Loucy (cell line): ENCODE results near the gene CYP2U1.
A peak's percentile ranks its signal among the peaks of the same experiment; 100 is the strongest.

ENCODE experiments used
- H2AFZ ChIP-seq: fragments of 200-600 bp; sonication (generic); 2 replicates; pipeline ENCODE4 v1.6.0; 2016; ENCODE audit warnings: antibody characterized with exemption, mild to moderate bottlenecking, low read length, moderate library complexity
- H3F3A ChIP-seq: fragments of 200-600 bp; 2 replicates; pipeline ENCODE4 v1.6.0; 2016; ENCODE audit warnings: antibody characterized with exemption, low read depth, mild to moderate bottlenecking
- H3K27me3 ChIP-seq: fragments of 200-600 bp; sonication (generic); 2 replicates; pipeline ENCODE4 v1.6.1; 2014; ENCODE audit warnings: low read length, mild to moderate bottlenecking; ENCODE audit not compliant: insufficient read depth, poor library complexity, severe bottlenecking
- H3K36me3 ChIP-seq: fragments of 200-600 bp; sonication (generic); 2 replicates; pipeline ENCODE4 v1.6.1; 2016; ENCODE audit warnings: low read length; ENCODE audit not compliant: insufficient read depth
- H3K4me1 ChIP-seq: fragments of 200-600 bp; sonication (generic); 2 replicates; pipeline ENCODE4 v1.5.1; 2014; ENCODE audit warnings: low read length, mild to moderate bottlenecking; ENCODE audit not compliant: insufficient read depth, poor library complexity, severe bottlenecking
- H3K4me2 ChIP-seq: fragments of 200-600 bp; sonication (generic); 2 replicates; pipeline ENCODE4 v1.6.0; 2014; ENCODE audit warnings: antibody characterized with exemption, low read length, low read depth, mild to moderate bottlenecking; ENCODE audit not compliant: poor library complexity, severe bottlenecking
- H3K4me3 ChIP-seq: fragments of 200-600 bp; sonication (generic); 2 replicates; pipeline ENCODE4 v1.5.1; 2014; ENCODE audit warnings: low read length, mild to moderate bottlenecking, mixed read lengths; ENCODE audit not compliant: poor library complexity, severe bottlenecking
- H3K79me2 ChIP-seq: fragments of 200-600 bp; sonication (generic); 2 replicates; pipeline ENCODE4 v1.6.1; 2014; ENCODE audit warnings: low read length; ENCODE audit not compliant: insufficient read depth
- H3K9ac ChIP-seq: fragments of 200-600 bp; sonication (generic); 2 replicates; pipeline ENCODE4 v1.6.0; 2014; ENCODE audit warnings: mild to moderate bottlenecking, low read depth, low read length, moderate library complexity; ENCODE audit not compliant: poor library complexity, severe bottlenecking
- H3K9me2 ChIP-seq: fragments of 200-600 bp; sonication (generic); replicated peaks from 2 replicates; pipeline ENCODE4 v1.6.1; 2016; ENCODE audit warnings: low read depth, low read length, mixed read lengths
- H3K9me3 ChIP-seq: fragments of 200-600 bp; sonication (generic); 2 replicates; pipeline ENCODE4 v1.6.1; 2014; ENCODE audit warnings: mild to moderate bottlenecking, antibody characterized with exemption, low read length, low read depth; ENCODE audit not compliant: insufficient read depth
- H4K20me1 ChIP-seq: fragments of 200-600 bp; sonication (generic); 2 replicates; pipeline ENCODE4 v1.6.0; 2014; ENCODE audit warnings: antibody characterized with exemption, low read length, mild to moderate bottlenecking; ENCODE audit not compliant: insufficient read depth, poor library complexity, severe bottlenecking
- CTCF ChIP-seq: fragments of 200-600 bp; sonication (generic); conservative IDR thresholded peaks from 2 replicates; pipeline ENCODE4 v1.5.1; 2014; ENCODE audit warnings: mild to moderate bottlenecking, antibody characterized with exemption, low read length
- EZH2phosphoT487 ChIP-seq: fragments of 200-600 bp; IDR thresholded peaks from 2 replicates; pipeline ENCODE4 v1.6.1; 2018; ENCODE audit warnings: antibody characterized with exemption, mild to moderate bottlenecking, moderate library complexity, borderline replicate concordance

The CYP2U1 gene

DNA sequence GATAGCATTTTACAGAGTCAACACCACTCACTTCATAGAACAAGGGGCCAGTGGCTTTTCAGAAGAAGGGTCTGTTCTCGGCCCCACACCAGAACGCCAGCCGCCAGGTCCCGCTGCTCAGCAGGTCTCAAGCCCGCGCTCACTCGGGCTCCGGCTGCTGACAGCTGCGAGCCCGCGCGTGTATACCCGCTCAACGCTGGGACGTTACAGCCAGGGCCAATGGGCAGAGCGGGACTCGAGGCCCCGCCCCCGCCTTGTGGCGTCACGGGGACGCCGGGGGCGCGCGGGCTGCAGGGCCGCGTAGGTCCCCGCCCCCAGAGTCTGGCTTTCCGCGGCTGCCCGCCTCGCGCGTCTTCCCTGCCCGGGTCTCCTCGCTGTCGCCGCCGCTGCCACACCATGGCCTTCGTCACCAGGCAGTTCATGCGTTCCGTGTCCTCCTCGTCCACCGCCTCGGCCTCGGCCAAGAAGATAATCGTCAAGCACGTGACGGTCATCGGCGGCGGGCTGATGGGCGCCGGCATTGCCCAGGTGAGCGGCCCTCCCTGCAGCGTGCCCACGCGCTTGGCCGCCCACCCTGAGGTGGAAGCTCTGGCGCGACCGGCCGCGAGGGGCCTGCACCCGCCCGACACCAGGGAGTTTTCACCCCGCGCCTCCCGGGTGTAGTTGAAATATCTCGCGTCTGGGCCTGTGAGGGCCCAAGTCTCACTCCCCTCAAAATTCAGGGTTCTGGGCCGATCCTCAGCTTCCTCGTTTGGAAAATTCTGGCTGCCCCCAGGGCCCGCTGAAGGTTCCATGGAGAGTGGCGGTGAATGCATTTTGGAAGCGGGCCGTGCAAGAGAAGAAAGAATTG, 58.4 kb downstream of the CYP2U1 start, which contains the start of gene HADH:
TSS of gene HADH (plus strand) at position 353 of the 850 bp plus-strand sequence. CDS start at position 397, 44 bp downstream.
- Histone ChIP-seq H3K79me2 (peaks cover 56% of the 10 kb centered on the region), H3K36me3 (no peaks in the 10 kb centered on the region), H3K9ac (peak within 1 kb of the TSS; percentile 95), H3K9me3 (no peaks in the 10 kb centered on the region), H3K4me2 (peak within 1 kb of the TSS; percentile 98), H2AFZ (peak within 1 kb of the TSS; percentile 93), H3K9me2 (no peaks in the 10 kb centered on the region), H3F3A (no peaks in the 10 kb centered on the region), H3K4me3 (peak within 1 kb of the TSS; percentile 98), H4K20me1 (peaks cover 38% of the 10 kb centered on the region), H3K27me3 (no peaks in the 10 kb centered on the region), H3K4me1 (peaks cover 44% of the 10 kb centered on the region)
- no peak for TF ChIP-seq CTCF
- TF ChIP-seq EZH2phosphoT487 = no peak

- peak overlapping the region; percentile 98 for H3K4me2 ChIP-seq
- H3K9ac ChIP-seq = peak overlapping the region; percentile 95
- H3K9me3 ChIP-seq = no peaks in the 10 kb centered on the region
- TF ChIP-seq CTCF (no peak), EZH2phosphoT487 (no peak)
- H3K9me2 ChIP-seq = no peaks in the 10 kb centered on the region
- peak overlapping the region; percentile 98 for H3K4me3 ChIP-seq
- H3K79me2 ChIP-seq = peaks cover 78% of the 10 kb centered on the region
- H3F3A ChIP-seq = no peaks in the 10 kb centered on the region
- no peaks in the 10 kb centered on the region for H3K36me3 ChIP-seq
- peaks cover 57% of the 10 kb centered on the region for H3K4me1 ChIP-seq
- H4K20me1 ChIP-seq = peaks cover 45% of the 10 kb centered on the region
- no peak overlapping the region for H2AFZ ChIP-seq
- H3K27me3 ChIP-seq = no peaks in the 10 kb centered on the region
Observed at GRCh38 chr4:107991945-107992630, 60.7 kb downstream of the CYP2U1 start.

DNA sequence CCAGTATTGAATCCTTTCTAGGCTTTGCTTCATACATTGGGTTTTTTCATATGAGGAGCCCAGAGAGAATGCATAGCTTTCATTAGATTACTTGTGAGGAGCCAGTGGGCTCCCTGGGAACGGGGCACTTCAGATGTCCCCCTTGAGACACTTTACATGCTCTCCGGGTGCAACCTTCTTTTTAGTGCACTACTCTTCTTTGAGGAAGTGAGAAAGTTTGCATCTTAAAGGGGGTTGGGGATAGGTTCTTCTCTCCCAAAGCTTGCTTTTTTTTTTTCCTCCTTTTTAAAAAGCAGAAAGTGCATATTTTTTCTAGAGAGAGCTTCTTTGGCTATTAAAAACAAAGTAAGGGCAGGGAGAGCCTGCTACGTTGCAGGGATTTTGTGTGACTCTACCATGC, 62.6 kb downstream of the CYP2U1 start:
- Histone ChIP-seq H3F3A (no peaks in the 10 kb centered on the region), H4K20me1 (peaks cover 45% of the 10 kb centered on the region), H3K9me2 (no peaks in the 10 kb centered on the region), H3K36me3 (no peaks in the 10 kb centered on the region), H3K27me3 (no peaks in the 10 kb centered on the region), H3K4me2 (peak overlapping the region; percentile 98), H2AFZ (no peak overlapping the region), H3K79me2 (peaks cover 97% of the 10 kb centered on the region), H3K4me3 (peak overlapping the region; percentile 98), H3K9ac (peak overlapping the region; percentile 30), H3K9me3 (no peaks in the 10 kb centered on the region), H3K4me1 (peaks cover 64% of the 10 kb centered on the region)
- TF ChIP-seq EZH2phosphoT487 = no peak
- no peak for TF ChIP-seq CTCF
